Lung (tissue), 12 donors: Measurements from ENCODE around the gene P2RY11. TPM values are rescaled to one million over a fixed set of nuclear protein-coding genes. Genes with fewer than 3 reads are reported as not detected.

Experiments
- ATAC-seq: fragments of 200-7000 bp; cut with Tn5 transposase; one replicate; pipeline ENCODE4 v1.9.1; 2020; ENCODE audit warnings: moderate number of reproducible peaks; ENCODE audit not compliant: insufficient read depth, low FRiP score
- DNase-seq, 3 donors: peaks; one replicate each; pipeline ENCODE4 v3.0.0-alpha.2; 2013 to 2017
- H3K27ac ChIP-seq, 2 donors: one replicate each; pipeline ENCODE4 v1.5.1; 2013; ENCODE audit warnings: mild to moderate bottlenecking in 2 of 2, moderate library complexity in 2 of 2, control low read depth in 1 of 2, inconsistent platforms in 1 of 2, low read depth in 1 of 2, low read length in 1 of 2
- H3K27me3 ChIP-seq, 3 donors: one replicate each; pipeline ENCODE4 v1.5.1; 2013; ENCODE audit warnings: low read length in 2 of 3; ENCODE audit not compliant: control insufficient read depth in 3 of 3, insufficient read depth in 3 of 3
- H3K36me3 ChIP-seq, 4 donors: one replicate each; pipeline ENCODE4 v1.5.1; 2013; ENCODE audit warnings: low read length in 4 of 4, mild to moderate bottlenecking in 1 of 4, moderate library complexity in 1 of 4; ENCODE audit not compliant: control insufficient read depth in 4 of 4, insufficient read depth in 4 of 4
- H3K4me1 ChIP-seq, 5 donors: one replicate each; pipeline ENCODE4 v1.5.1; 2013; ENCODE audit warnings: low read length in 5 of 5, mild to moderate bottlenecking in 2 of 5, moderate library complexity in 1 of 5; ENCODE audit not compliant: control insufficient read depth in 5 of 5, insufficient read depth in 5 of 5
- H3K4me3 ChIP-seq: one replicate; pipeline ENCODE4 v1.5.1; 2013; ENCODE audit warnings: mild to moderate bottlenecking, control low read depth, moderate library complexity
- H3K9ac ChIP-seq, 2 donors: one replicate each; pipeline ENCODE4 v1.5.1; 2013; ENCODE audit warnings: low read length in 2 of 2, control low read depth in 1 of 2; ENCODE audit not compliant: insufficient read depth in 1 of 2
- H3K9me3 ChIP-seq, 4 donors: one replicate each; pipeline ENCODE4 v1.5.1; 2013; ENCODE audit warnings: low read length in 3 of 4, mild to moderate bottlenecking in 1 of 4, moderate library complexity in 1 of 4; ENCODE audit not compliant: control insufficient read depth in 4 of 4, insufficient read depth in 3 of 4
- WGBS, 2 donors: extraction: QIAGEN DNeasy Blood & Tissue Kit; methylation state at CpG; one replicate each; pipeline ENCODE4 v1.1.7; 2013; 5-methylcytosine and 5-hydroxymethylcytosine counted together
- polyA plus RNA-seq, 2 donors: library from polyadenylated mRNA; stranded (reverse); fragments of 200-250 nt; gene quantifications; one replicate each; pipeline ENCODE4 v1.2.1, GENCODE V29; 2013
- total RNA-seq, 2 donors: library from RNA; depleted of rRNA in 1 of 2; stranded (reverse); fragments of >200 nt in 1 of 2; gene quantifications; one replicate each; pipeline ENCODE4 v1.2.1, GENCODE V29; 2014 to 2021
- TF ChIP-seq, protein P1 (sequence below): IDR thresholded peaks from 2 replicates; pipeline ENCODE4 v1.5.1; 2012; ENCODE audit warnings: mild to moderate bottlenecking; ENCODE audit errors: control extremely low read depth, extremely low read depth
- donor health status: control.
- donor health status: control.
- donor health status: Bipolar disorder and iron deficiency.
- donor health status: healthy.
- donor health status: DM: yes; HTN: yes; CAD: no.

P2RY11 gene
- total and polyA plus RNA-seq, 4 donors = 3.3 to 19.0 (median 13.5) TPM

- Histone ChIP-seq H3K4me1 (no peaks in the 10 kb centered on the region), H3K27ac (no peak overlapping the region), H3K36me3 (peaks cover 40 to 65% (median 55%) of the 10 kb centered on the region in 4 donors), H3K9ac (no peak overlapping the region), H3K27me3 (no peaks in the 10 kb centered on the region), H3K4me3 (no peak overlapping the region), H3K9me3 (peaks cover 0 to 2% (median 0%) of the 10 kb centered on the region in 4 donors)
- TF ChIP-seq, protein P1, sequence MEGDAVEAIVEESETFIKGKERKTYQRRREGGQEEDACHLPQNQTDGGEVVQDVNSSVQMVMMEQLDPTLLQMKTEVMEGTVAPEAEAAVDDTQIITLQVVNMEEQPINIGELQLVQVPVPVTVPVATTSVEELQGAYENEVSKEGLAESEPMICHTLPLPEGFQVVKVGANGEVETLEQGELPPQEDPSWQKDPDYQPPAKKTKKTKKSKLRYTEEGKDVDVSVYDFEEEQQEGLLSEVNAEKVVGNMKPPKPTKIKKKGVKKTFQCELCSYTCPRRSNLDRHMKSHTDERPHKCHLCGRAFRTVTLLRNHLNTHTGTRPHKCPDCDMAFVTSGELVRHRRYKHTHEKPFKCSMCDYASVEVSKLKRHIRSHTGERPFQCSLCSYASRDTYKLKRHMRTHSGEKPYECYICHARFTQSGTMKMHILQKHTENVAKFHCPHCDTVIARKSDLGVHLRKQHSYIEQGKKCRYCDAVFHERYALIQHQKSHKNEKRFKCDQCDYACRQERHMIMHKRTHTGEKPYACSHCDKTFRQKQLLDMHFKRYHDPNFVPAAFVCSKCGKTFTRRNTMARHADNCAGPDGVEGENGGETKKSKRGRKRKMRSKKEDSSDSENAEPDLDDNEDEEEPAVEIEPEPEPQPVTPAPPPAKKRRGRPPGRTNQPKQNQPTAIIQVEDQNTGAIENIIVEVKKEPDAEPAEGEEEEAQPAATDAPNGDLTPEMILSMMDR = no peak
- WGBS, 2 donors = 95 to 97% methylated on average over 3 of the region's 3 CpGs
- no peak for ATAC-seq
- DNase-seq = no peak
Observed at GRCh38 chr19:10152100-10152499, 40.6 kb downstream of the P2RY11 start.

DNA sequence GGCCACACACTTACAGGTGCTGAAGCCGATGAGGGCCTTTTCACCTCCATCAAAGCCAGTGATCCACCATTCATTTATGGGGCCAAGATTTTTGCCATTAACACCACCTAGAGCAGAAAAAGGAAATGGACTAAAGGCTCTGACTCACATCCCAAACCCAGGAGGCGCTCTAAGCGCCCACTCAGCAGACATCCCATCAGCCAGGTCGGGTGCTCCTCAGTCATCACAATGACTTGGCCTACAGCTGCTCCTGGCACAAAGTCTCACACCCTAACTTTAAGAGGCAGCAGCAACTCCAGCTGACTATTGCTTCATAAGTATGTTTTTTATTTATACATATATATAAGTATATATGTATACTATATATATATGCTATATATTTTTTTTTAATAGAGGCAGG is 44.3 kb downstream of the P2RY11 start:
- 91% methylated on average over 4 of the region's 4 CpGs for WGBS, 2 donors
- Histone ChIP-seq H3K9me3 (no peaks in the 10 kb centered on the region), H3K27ac (no peak overlapping the region), H3K36me3 (peaks cover 51 to 77% (median 66%) of the 10 kb centered on the region in 4 donors), H3K4me1 (no peaks in the 10 kb centered on the region), H3K4me3 (no peak overlapping the region), H3K9ac (no peak overlapping the region), H3K27me3 (no peaks in the 10 kb centered on the region)
- DNase-seq = no peak
- ATAC-seq = no peak
- TF ChIP-seq, protein P1 = no peak

DNA sequence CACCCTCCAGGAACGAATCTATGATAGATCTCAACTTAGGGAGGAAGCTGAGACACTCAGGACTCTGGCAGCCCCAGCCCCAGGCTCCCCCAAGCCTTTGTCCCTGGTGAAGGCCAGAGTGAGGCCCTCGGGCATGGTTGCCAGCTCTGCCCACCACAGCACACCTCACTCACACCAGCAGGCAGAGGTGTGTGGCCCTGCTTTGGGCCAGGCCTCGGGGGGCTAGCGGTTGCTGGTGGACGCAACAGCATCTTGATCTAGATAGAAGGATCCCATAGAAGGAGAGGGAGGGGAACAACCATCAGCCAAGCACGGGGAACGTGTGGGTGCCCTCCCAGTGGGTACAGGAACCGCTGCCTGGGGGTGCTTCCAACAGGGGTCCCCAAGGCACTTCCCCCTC is 46.6 kb downstream of the P2RY11 start:
- no peak for ATAC-seq
- no peak for DNase-seq
- Histone ChIP-seq H3K27me3 (no peaks in the 10 kb centered on the region), H3K4me1 (no peaks in the 10 kb centered on the region), H3K27ac (no peak overlapping the region), H3K36me3 (peaks cover 50 to 72% (median 56%) of the 10 kb centered on the region in 4 donors), H3K9me3 (no peaks in the 10 kb centered on the region), H3K9ac (no peak overlapping the region), H3K4me3 (no peak overlapping the region)
- WGBS, 2 donors = 95 to 98% methylated on average over 8 of the region's 8 CpGs
- TF ChIP-seq, protein P1 = no peak

DNA sequence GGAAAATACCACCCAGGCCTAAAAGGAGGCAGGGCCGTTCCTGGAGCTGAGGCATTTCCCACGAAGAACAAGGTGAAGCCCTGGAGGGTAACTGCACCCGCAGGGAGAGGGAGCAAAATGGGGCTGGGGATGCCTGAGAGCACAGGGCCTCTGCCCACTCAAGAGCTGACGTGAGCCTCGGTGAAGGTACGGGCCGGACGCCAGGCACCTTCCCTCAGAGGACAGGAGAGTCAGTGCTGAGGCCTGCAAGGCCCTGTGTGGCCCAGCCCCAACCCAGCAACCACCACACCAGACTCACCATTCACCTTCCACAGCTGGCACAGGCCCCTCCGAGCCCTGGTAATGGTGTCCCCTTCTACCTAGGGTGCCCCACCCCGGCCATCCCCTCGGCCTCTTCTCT is 47.0 kb downstream of the P2RY11 start:
- ATAC-seq (no peak), DNase-seq (no peak)
- no peak overlapping the region for H3K27ac ChIP-seq
- WGBS, 2 donors = 95 to 96% methylated on average over 11 of the region's 11 CpGs
- H3K27me3 ChIP-seq = no peaks in the 10 kb centered on the region
- TF ChIP-seq, protein P1 = no peak
- H3K9ac ChIP-seq = no peak overlapping the region
- no peaks in the 10 kb centered on the region for H3K4me1 ChIP-seq
- peaks cover 52 to 73% (median 57%) of the 10 kb centered on the region in 4 donors for H3K36me3 ChIP-seq
- H3K9me3 ChIP-seq = no peaks in the 10 kb centered on the region
- H3K4me3 ChIP-seq = no peak overlapping the region
